Calu3 (cell line): ENCODE results near the gene MARCHF2. TPM values are rescaled to one million over a fixed set of nuclear protein-coding genes. Genes with fewer than 3 reads are reported as not detected.

Source experiments
- BruUV-seq: library from RNA; stranded (reverse); fragments of 400-500 nt; replicated peaks from 2 replicates; lab custom pipeline; 2021; lab: Mats Ljungman, UMichigan
- CTCF ChIA-PET: fragments of 300-600 bp; sonication (Branson Sonifier 250); formaldehyde crosslinking; loops from one replicate; lab custom pipeline; 2022; ENCODE audit warnings: antibody characterized with exemption; lab: Charles Lee
- DNase-seq: peaks from one replicate; pipeline ENCODE4 v3.0.0; 2022
- H3K27ac Mint-ChIP-seq: one replicate; pipeline ENCODE4 v1.8.0; 2022; ENCODE audit warnings: mixed read lengths; ENCODE audit not compliant: unreplicated experiment
- H3K27me3 Mint-ChIP-seq: one replicate; pipeline ENCODE4 v1.8.0; 2022; ENCODE audit warnings: mixed read lengths; ENCODE audit not compliant: unreplicated experiment
- H3K36me3 Mint-ChIP-seq: one replicate; pipeline ENCODE4 v1.8.0; 2022; ENCODE audit warnings: mild to moderate bottlenecking, moderate library complexity, mixed read lengths; ENCODE audit not compliant: insufficient read depth, unreplicated experiment
- H3K4me1 Mint-ChIP-seq: one replicate; pipeline ENCODE4 v1.8.0; 2022; ENCODE audit warnings: mild to moderate bottlenecking, low read depth, mixed read lengths; ENCODE audit not compliant: unreplicated experiment
- H3K4me3 Mint-ChIP-seq: one replicate; pipeline ENCODE4 v1.8.0; 2022; ENCODE audit warnings: mild to moderate bottlenecking, low read depth, moderate library complexity, mixed read lengths; ENCODE audit not compliant: unreplicated experiment
- H3K9me3 Mint-ChIP-seq: one replicate; pipeline ENCODE4 v1.8.0; 2022; ENCODE audit warnings: low read depth, mixed read lengths; ENCODE audit not compliant: unreplicated experiment
- intact Hi-C: fragments of 100-400 bp; cut with micrococcal nuclease; formaldehyde crosslinking; loops from one replicate; pipeline ENCODE4 v1.10.0; 2022; ENCODE audit not compliant: unreplicated experiment
- microRNA-seq: library from miRNA; unstranded; fragments of <30 nt; microRNA quantifications from one replicate; pipeline ENCODE4 v1.2.0, GENCODE V29; 2022
- total RNA-seq: library from RNA; stranded (reverse); gene quantifications from 2 replicates; pipeline ENCODE4 v1.2.3, GENCODE V29; 2022
- TF ChIP-seq, protein P1 (sequence below): fragments of 200-600 bp; IDR thresholded peaks from one replicate; pipeline ENCODE4 v1.8.0; 2022; ENCODE audit warnings: antibody characterized with exemption; ENCODE audit not compliant: unreplicated experiment

The MARCHF2 gene
- total RNA-seq, 1 experiment from 2014 or later, result 10.1 TPM

DNA sequence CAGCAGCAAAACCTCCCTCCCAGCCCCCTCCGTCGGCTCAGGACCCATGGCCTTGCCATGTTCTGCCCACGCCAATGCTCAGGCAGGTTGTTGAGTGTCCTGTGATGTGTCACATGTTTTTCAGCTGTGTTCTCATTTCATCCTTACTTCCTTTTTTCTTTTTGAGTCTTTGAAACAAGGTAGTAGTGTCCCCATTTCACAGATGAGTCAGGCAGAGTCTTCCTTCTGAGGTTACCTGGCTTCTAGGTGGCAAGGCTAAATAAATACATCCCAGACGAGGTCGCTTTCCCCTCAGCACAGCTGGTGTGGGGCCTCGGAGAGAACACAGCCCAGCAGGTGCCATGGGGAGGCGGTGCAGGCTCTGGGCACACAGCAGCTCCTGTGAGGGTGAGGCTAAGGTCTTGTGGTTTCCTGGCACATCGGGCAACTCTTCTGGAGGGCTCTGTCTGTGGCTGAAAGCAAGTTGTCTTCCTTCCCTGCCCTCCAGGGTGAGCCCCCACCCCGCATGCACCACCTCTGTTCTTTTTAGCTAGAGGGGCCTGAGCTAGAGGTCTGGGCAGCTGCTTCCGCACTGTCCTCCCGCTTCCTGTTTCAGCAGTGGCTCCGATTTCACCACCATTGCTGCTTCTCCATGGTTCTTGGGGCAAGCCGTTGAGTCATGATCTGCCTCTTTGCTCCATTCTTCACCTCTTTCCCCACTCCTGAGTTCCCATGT lies 74.2 kb downstream of the MARCHF2 start:
- Mint-ChIP-seq H3K27ac (no peak overlapping the region), H3K4me3 (no peak overlapping the region), H3K27me3 (no peaks in the 10 kb centered on the region), H3K9me3 (no peaks in the 10 kb centered on the region), H3K36me3 (peaks cover 32% of the 10 kb centered on the region), H3K4me1 (no peaks in the 10 kb centered on the region)
- intact Hi-C loops, result no loop called here
- DNase-seq, result no peak
- CTCF ChIA-PET, result no interaction called here
- no TSS peak for BruUV-seq
- TF ChIP-seq, protein P1, sequence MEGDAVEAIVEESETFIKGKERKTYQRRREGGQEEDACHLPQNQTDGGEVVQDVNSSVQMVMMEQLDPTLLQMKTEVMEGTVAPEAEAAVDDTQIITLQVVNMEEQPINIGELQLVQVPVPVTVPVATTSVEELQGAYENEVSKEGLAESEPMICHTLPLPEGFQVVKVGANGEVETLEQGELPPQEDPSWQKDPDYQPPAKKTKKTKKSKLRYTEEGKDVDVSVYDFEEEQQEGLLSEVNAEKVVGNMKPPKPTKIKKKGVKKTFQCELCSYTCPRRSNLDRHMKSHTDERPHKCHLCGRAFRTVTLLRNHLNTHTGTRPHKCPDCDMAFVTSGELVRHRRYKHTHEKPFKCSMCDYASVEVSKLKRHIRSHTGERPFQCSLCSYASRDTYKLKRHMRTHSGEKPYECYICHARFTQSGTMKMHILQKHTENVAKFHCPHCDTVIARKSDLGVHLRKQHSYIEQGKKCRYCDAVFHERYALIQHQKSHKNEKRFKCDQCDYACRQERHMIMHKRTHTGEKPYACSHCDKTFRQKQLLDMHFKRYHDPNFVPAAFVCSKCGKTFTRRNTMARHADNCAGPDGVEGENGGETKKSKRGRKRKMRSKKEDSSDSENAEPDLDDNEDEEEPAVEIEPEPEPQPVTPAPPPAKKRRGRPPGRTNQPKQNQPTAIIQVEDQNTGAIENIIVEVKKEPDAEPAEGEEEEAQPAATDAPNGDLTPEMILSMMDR, result no peak

DNA sequence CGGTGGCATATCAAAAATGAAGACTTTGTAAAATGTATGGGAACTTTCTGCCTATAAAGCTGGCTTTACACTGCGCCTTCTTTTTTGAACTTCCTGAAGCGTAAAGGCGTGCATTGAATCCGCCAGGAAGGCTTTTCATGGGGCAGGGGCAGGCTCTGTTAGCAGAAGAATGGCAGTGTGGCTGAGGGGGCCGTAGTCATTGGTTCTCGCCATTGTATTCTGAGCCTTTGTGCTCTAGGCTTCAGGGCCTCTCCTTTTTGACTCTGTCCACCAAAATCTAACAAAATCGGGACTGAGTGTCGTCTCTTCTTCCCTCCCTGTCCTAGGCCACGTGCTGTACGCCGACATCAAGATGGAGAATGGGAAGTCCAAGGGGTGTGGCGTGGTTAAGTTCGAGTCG lies 75.3 kb downstream of the MARCHF2 start:
- no peak for DNase-seq
- intact Hi-C loops, result no loop called here
- TF ChIP-seq, protein P1, result no peak
- H3K27ac Mint-ChIP-seq, result no peak overlapping the region
- no peaks in the 10 kb centered on the region for H3K27me3 Mint-ChIP-seq
- no peaks in the 10 kb centered on the region for H3K4me1 Mint-ChIP-seq
- CTCF ChIA-PET, result no interaction called here
- no peaks in the 10 kb centered on the region for H3K9me3 Mint-ChIP-seq
- no TSS peak for BruUV-seq
- peaks cover 32% of the 10 kb centered on the region for H3K36me3 Mint-ChIP-seq
- H3K4me3 Mint-ChIP-seq, result no peak overlapping the region

Small RNAs within 50 kb of the gene (microRNA-seq; reads per million reads assigned to microRNA genes)
- gene MIR4999, result 2.5 reads per million

Other genes with a start within 250 kb of the MARCHF2 start
- gene CERS4, start 203.9 kb upstream of the MARCHF2 start, total RNA-seq, result 10.1 and 13.4 TPM in 2 replicates
- 54.0 and 54.9 TPM in 2 replicates for gene CD320, start 104.9 kb upstream of the MARCHF2 start, total RNA-seq
- 38.2 and 44.5 TPM in 2 replicates for gene NDUFA7, start 91.9 kb upstream of the MARCHF2 start, total RNA-seq
- gene RPS28, start 91.8 kb upstream of the MARCHF2 start, total RNA-seq, result 565 and 595 TPM in 2 replicates
- gene KANK3, start 70.0 kb upstream of the MARCHF2 start, total RNA-seq, result 0.17 TPM in 1 of 2 replicates, not detected in the other
- gene ANGPTL4, start 49.1 kb upstream of the MARCHF2 start, total RNA-seq, result 0.97 and 1.6 TPM in 2 replicates
- gene RAB11B, start 22.9 kb upstream of the MARCHF2 start, total RNA-seq, result 57.5 and 75.1 TPM in 2 replicates
- gene HNRNPM, start 31.7 kb downstream of the MARCHF2 start, total RNA-seq, result 186 and 204 TPM in 2 replicates
- gene PRAM1, start 89.3 kb downstream of the MARCHF2 start, total RNA-seq, result 0.47 TPM in 1 of 2 replicates, not detected in the other
- 8.7 and 11.8 TPM in 2 replicates for gene ZNF414, start 100.9 kb downstream of the MARCHF2 start, total RNA-seq
- gene MYO1F, start 164.1 kb downstream of the MARCHF2 start, total RNA-seq, result 1.3 TPM in 1 of 2 replicates, not detected in the other
- 0.76 TPM in 1 of 2 replicates, not detected in the other for gene ADAMTS10, start 197.4 kb downstream of the MARCHF2 start, total RNA-seq
- not detected in 2 replicates for gene NFILZ, start 217.3 kb downstream of the MARCHF2 start, total RNA-seq